ENCODE results near the gene CXCL3.

DNA sequence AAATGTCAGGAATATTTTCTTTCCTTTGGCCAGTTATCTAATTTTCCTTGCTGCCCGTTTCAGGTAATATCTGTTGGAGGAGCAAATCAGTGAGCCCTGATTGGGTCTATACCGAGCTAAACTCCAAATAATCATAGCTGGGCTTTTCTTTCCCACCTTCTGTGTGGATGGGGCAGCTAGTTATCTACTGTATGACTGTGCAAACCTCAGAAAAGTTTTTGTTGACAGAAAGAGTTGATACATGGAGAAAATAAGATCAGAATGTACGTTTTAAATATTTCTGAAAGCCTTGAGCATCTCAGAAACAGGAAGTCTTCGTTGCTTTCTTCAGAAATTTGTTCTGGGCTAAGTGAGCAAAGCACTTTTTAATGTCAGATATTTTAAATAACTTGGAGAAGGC is 33.8 kb downstream of the CXCL3 start:
- TF ChIP-seq, protein P1, sequence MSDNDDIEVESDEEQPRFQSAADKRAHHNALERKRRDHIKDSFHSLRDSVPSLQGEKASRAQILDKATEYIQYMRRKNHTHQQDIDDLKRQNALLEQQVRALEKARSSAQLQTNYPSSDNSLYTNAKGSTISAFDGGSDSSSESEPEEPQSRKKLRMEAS (IDR thresholded peaks at IDR 0.05) = no peak
- TF ChIP-seq YY1 (IDR thresholded peaks at IDR 0.05; ENCODE audit: low read depth) = no peak
- no peak for TF ChIP-seq EP300 (IDR thresholded peaks at IDR 0.05; ENCODE audit: borderline replicate concordance)
- no peak for TF ChIP-seq CEBPB (IDR thresholded peaks at IDR 0.05)
- TF ChIP-seq, protein P2, sequence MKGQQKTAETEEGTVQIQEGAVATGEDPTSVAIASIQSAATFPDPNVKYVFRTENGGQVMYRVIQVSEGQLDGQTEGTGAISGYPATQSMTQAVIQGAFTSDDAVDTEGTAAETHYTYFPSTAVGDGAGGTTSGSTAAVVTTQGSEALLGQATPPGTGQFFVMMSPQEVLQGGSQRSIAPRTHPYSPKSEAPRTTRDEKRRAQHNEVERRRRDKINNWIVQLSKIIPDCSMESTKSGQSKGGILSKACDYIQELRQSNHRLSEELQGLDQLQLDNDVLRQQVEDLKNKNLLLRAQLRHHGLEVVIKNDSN (IDR thresholded peaks at IDR 0.05) = no peak
